Progenitor cell of endocrine pancreas (in vitro differentiated cells): Measurements from ENCODE around the gene KDM4B. TPM values are rescaled to one million over a fixed set of nuclear protein-coding genes. Genes with fewer than 3 reads are reported as not detected.

ENCODE experiments used
- DNase-seq: peaks from one replicate; pipeline ENCODE4 v3.0.0; 2021; ENCODE audit warnings: low spot score; ENCODE audit not compliant: unreplicated experiment
- H3K27ac Mint-ChIP-seq: 2 replicates; pipeline ENCODE4 v1.8.0; 2021; ENCODE audit warnings: mild to moderate bottlenecking, moderate library complexity, mixed read lengths
- H3K27me3 Mint-ChIP-seq: 2 replicates; pipeline ENCODE4 v1.8.0; 2021; ENCODE audit warnings: mixed read lengths
- H3K36me3 Mint-ChIP-seq: 2 replicates; pipeline ENCODE4 v1.8.0; 2022; ENCODE audit warnings: mixed read lengths; ENCODE audit not compliant: insufficient read depth
- H3K4me1 Mint-ChIP-seq: 2 replicates; pipeline ENCODE4 v1.8.0; 2021; ENCODE audit warnings: low read depth, mixed read lengths
- H3K4me3 Mint-ChIP-seq: 2 replicates; pipeline ENCODE4 v1.8.0; 2021; ENCODE audit warnings: low read depth, mild to moderate bottlenecking, moderate library complexity, mixed read lengths
- H3K9me3 Mint-ChIP-seq: 2 replicates; pipeline ENCODE4 v1.8.0; 2021; ENCODE audit warnings: low read depth, mixed read lengths
- total RNA-seq: library from RNA; stranded (reverse); gene quantifications from 2 replicates; pipeline ENCODE4 v1.2.1, GENCODE V29; 2021
- TF ChIP-seq, protein P1 (sequence below): fragments of 200-600 bp; sonication (generic); IDR thresholded peaks from one replicate; pipeline ENCODE4 v1.5.0; 2021; ENCODE audit warnings: antibody characterized with exemption, mild to moderate bottlenecking; ENCODE audit not compliant: unreplicated experiment

Gene KDM4B
- total RNA-seq, 1 donor from 2014 or later: 59.6 TPM

- no peaks in the 10 kb centered on the region for H3K9me3 Mint-ChIP-seq
- TF ChIP-seq, protein P1, sequence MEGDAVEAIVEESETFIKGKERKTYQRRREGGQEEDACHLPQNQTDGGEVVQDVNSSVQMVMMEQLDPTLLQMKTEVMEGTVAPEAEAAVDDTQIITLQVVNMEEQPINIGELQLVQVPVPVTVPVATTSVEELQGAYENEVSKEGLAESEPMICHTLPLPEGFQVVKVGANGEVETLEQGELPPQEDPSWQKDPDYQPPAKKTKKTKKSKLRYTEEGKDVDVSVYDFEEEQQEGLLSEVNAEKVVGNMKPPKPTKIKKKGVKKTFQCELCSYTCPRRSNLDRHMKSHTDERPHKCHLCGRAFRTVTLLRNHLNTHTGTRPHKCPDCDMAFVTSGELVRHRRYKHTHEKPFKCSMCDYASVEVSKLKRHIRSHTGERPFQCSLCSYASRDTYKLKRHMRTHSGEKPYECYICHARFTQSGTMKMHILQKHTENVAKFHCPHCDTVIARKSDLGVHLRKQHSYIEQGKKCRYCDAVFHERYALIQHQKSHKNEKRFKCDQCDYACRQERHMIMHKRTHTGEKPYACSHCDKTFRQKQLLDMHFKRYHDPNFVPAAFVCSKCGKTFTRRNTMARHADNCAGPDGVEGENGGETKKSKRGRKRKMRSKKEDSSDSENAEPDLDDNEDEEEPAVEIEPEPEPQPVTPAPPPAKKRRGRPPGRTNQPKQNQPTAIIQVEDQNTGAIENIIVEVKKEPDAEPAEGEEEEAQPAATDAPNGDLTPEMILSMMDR: no peak
- no peak overlapping the region for H3K4me3 Mint-ChIP-seq
- H3K4me1 Mint-ChIP-seq: peaks cover 16% of the 10 kb centered on the region
- no peaks in the 10 kb centered on the region for H3K36me3 Mint-ChIP-seq
- DNase-seq: no peak
- H3K27ac Mint-ChIP-seq: no peak overlapping the region
- no peaks in the 10 kb centered on the region for H3K27me3 Mint-ChIP-seq
Measured at GRCh38 chr19:4983346-4984105, 14.6 kb downstream of the KDM4B start.

- H3K4me3 Mint-ChIP-seq: no peak overlapping the region
- TF ChIP-seq, protein P1: no peak
- H3K27me3 Mint-ChIP-seq: no peaks in the 10 kb centered on the region
- H3K36me3 Mint-ChIP-seq: no peaks in the 10 kb centered on the region
- peaks cover 16% of the 10 kb centered on the region for H3K4me1 Mint-ChIP-seq
- no peak for DNase-seq
- no peaks in the 10 kb centered on the region for H3K9me3 Mint-ChIP-seq
- H3K27ac Mint-ChIP-seq: no peak overlapping the region
Measured at GRCh38 chr19:4984106-4984380, 15.1 kb downstream of the KDM4B start.

DNA sequence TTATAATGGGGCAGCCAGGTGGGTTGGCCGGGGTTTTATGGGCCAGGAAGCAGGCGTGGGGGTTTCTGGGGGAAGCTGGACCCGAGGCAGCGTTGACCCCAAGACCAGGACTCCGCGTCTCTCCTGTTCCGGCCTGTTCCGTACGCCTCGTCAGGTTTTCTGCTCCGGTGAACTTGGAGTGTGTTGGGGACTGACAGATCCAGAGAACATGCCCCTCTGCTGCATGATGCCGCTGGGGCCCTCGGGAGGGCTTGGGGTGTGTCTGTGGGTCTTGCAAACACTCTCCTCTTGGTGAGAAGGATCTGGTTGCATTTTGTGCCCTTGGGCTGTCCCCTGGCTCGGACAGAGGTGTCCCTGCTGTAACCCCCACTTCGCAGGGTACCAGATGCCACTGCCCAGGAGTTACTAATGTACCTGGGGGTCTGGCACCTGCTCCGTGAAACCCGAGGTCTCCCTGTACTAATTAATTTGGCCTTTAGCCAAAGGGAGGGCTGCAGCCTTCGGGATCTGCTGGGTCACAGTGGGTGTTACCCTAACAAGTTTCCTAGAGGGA, 15.6 kb downstream of the KDM4B start:
- DNase-seq: no peak
- peaks cover 16% of the 10 kb centered on the region for H3K4me1 Mint-ChIP-seq
- H3K4me3 Mint-ChIP-seq: no peak overlapping the region
- no peaks in the 10 kb centered on the region for H3K27me3 Mint-ChIP-seq
- H3K36me3 Mint-ChIP-seq: no peaks in the 10 kb centered on the region
- TF ChIP-seq, protein P1: no peak
- no peaks in the 10 kb centered on the region for H3K9me3 Mint-ChIP-seq
- peak overlapping the region; percentile 18 for H3K27ac Mint-ChIP-seq

DNA sequence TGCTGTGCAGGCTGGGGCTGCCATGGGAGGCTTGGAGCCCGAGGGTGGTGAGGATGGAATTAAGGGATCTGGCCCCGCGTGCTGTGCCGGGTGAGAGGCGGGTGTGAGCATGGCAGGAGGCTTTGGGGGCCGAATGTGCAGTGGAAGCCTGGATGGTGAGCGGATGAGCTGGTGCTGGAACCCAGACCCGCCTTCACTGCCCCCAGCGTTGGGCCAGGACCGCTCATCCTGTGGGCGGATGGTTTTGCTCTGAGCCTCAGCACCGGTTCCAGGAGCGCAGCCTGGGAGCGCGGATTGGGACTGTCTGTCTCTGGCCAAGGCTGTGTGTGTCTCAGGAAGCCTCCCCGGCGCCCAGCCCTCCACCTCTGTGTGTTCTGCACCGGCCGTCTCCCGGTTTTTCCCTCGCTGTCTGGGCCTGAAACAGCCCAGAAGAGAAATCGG, 16.7 kb downstream of the KDM4B start:
- Mint-ChIP-seq H3K27ac (no peak overlapping the region), H3K27me3 (no peaks in the 10 kb centered on the region), H3K36me3 (no peaks in the 10 kb centered on the region), H3K4me1 (peaks cover 17% of the 10 kb centered on the region), H3K9me3 (no peaks in the 10 kb centered on the region), H3K4me3 (no peak overlapping the region)
- TF ChIP-seq, protein P1: no peak
- DNase-seq: no peak

DNA sequence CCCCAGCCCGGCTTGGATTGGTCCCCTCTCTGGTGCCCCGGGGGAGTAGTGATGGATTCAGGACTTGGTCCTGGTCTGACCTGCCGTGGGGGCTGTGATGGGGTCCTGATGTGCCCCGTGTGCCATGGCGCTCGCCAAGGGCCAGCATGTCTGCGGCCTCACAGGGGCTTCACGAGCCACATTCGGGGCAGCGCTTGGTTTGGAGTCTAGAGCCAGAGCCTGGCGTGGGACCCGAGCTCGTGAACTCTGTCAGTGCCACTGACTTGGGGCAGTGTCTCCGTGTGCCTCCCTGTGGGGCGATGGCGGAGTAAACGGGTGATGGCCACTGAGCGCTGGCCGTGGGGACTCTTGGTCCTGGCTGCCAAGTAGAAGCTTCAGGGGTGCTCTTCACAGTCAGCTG, 17.1 kb downstream of the KDM4B start:
- Mint-ChIP-seq H3K27ac (no peak overlapping the region), H3K4me3 (no peak overlapping the region), H3K9me3 (no peaks in the 10 kb centered on the region), H3K36me3 (no peaks in the 10 kb centered on the region), H3K4me1 (peaks cover 17% of the 10 kb centered on the region), H3K27me3 (no peaks in the 10 kb centered on the region)
- TF ChIP-seq, protein P1: no peak
- no peak for DNase-seq
